SK-N-SH (cell line): Measurements from ENCODE around the gene ARAP1.

ENCODE experiments used
- CHD2 ChIP-seq: fragments of 150-350 bp; IDR thresholded peaks from 2 replicates; pipeline ENCODE4 v1.6.1; 2018; ENCODE audit warnings: low read length; ENCODE audit not compliant: partially characterized antibody
- CTCF ChIP-seq: fragments of 200-600 bp; sonication (generic); IDR thresholded peaks from 2 replicates; pipeline ENCODE4 v1.6.1; 2017; ENCODE audit warnings: antibody characterized with exemption, mild to moderate bottlenecking, moderate library complexity
- FOXM1 ChIP-seq: IDR thresholded peaks from 2 replicates; pipeline ENCODE4 v1.4.0; 2012; ENCODE audit warnings: low read depth, mild to moderate bottlenecking
- SIN3A ChIP-seq: IDR thresholded peaks from 2 replicates; pipeline ENCODE4 v1.6.1; 2012; ENCODE audit warnings: low read depth, mild to moderate bottlenecking, low read length, moderate library complexity, borderline replicate concordance

- TF ChIP-seq CTCF (no peak), FOXM1 (no peak), CHD2 (no peak), SIN3A (no peak)
Measured at GRCh38 chr11:72712841-72713240, 39.4 kb downstream of the ARAP1 start.
